OCI-LY1 (cell line): ENCODE measurements around the gene HSPA12A.

ENCODE experiments used
- H2AFZ ChIP-seq: fragments of 200-600 bp; sonication (generic), shearing (Covaris generic); 2 replicates; pipeline ENCODE4 v1.6.0; 2014; ENCODE audit warnings: antibody characterized with exemption, mild to moderate bottlenecking, low read length
- H3F3A ChIP-seq: fragments of 200-600 bp; sonication (generic), shearing (Covaris generic); 2 replicates; pipeline ENCODE4 v1.6.0; 2014; ENCODE audit warnings: mild to moderate bottlenecking, antibody characterized with exemption, low read length, moderate library complexity; ENCODE audit not compliant: insufficient read depth
- H3K27ac ChIP-seq: fragments of 200-600 bp; sonication (generic); 2 replicates; pipeline ENCODE4 v1.5.1; 2014; ENCODE audit warnings: low read length, mixed run types, mild to moderate bottlenecking, low read depth; ENCODE audit not compliant: poor library complexity, severe bottlenecking
- H3K27me3 ChIP-seq: fragments of 200-600 bp; sonication (generic); 2 replicates; pipeline ENCODE4 v1.6.0; 2014; ENCODE audit warnings: antibody characterized with exemption, mild to moderate bottlenecking, low read length, moderate library complexity; ENCODE audit not compliant: insufficient read depth
- H3K36me3 ChIP-seq: fragments of 200-600 bp; sonication (generic); 2 replicates; pipeline ENCODE4 v1.6.1; 2014; ENCODE audit warnings: mild to moderate bottlenecking, antibody characterized with exemption, low read length, moderate library complexity, mixed read lengths; ENCODE audit not compliant: insufficient read depth
- H3K4me1 ChIP-seq: fragments of 200-600 bp; sonication (generic); 2 replicates; pipeline ENCODE4 v1.5.1; 2014; ENCODE audit warnings: mild to moderate bottlenecking, low read length, moderate library complexity; ENCODE audit not compliant: insufficient read depth, severe bottlenecking
- H3K4me2 ChIP-seq: fragments of 200-600 bp; sonication (generic), shearing (Covaris generic); 2 replicates; pipeline ENCODE4 v1.6.1; 2014; ENCODE audit warnings: low read length
- H3K4me3 ChIP-seq: fragments of 200-600 bp; sonication (generic); 2 replicates; pipeline ENCODE4 v1.5.1; 2014; ENCODE audit warnings: low read length, low read depth, mild to moderate bottlenecking, mixed read lengths; ENCODE audit not compliant: poor library complexity, severe bottlenecking
- H3K79me2 ChIP-seq: fragments of 200-600 bp; shearing (Covaris generic); 2 replicates; pipeline ENCODE4 v1.6.1; 2016; ENCODE audit warnings: mixed run types, low read length, mixed read lengths; ENCODE audit not compliant: insufficient read depth
- H3K9ac ChIP-seq: fragments of 200-600 bp; sonication (generic), shearing (Covaris generic); 2 replicates; pipeline ENCODE4 v1.6.1; 2014; ENCODE audit warnings: mild to moderate bottlenecking, low read length, mixed read lengths
- H3K9me2 ChIP-seq: fragments of 200-600 bp; sonication (generic), shearing (Covaris generic); 2 replicates; pipeline ENCODE4 v1.6.1; 2014; ENCODE audit warnings: low read depth, mild to moderate bottlenecking, low read length, mixed read lengths
- H3K9me3 ChIP-seq: fragments of 200-600 bp; shearing (Covaris generic); 2 replicates; pipeline ENCODE4 v1.6.1; 2014; ENCODE audit warnings: low read length, mixed read lengths
- H4K20me1 ChIP-seq: fragments of 200-600 bp; sonication (generic), shearing (Covaris generic); 2 replicates; pipeline ENCODE4 v1.6.0; 2016; ENCODE audit warnings: mild to moderate bottlenecking, low read length; ENCODE audit not compliant: insufficient read depth
- CTCF ChIP-seq: fragments of 200-600 bp; sonication (generic), shearing (Covaris generic); IDR thresholded peaks from 2 replicates; pipeline ENCODE4 v1.5.1; 2017; ENCODE audit warnings: mild to moderate bottlenecking, antibody characterized with exemption, low read length, moderate library complexity, mixed read lengths
- EZH2 ChIP-seq: fragments of 200-600 bp; sonication (generic), shearing (Covaris generic); IDR thresholded peaks from 2 replicates; pipeline ENCODE4 v1.8.0; 2017; ENCODE audit warnings: borderline replicate concordance, mixed run types, mild to moderate bottlenecking, antibody characterized with exemption, low read length, moderate library complexity, mixed read lengths

The HSPA12A gene

GRCh38 chr10:116716381-116716780, 26.0 kb downstream of the HSPA12A start:
- Histone ChIP-seq H3K4me2 (no peak overlapping the region), H4K20me1 (no peaks in the 10 kb centered on the region), H3K9ac (no peak overlapping the region), H3K27me3 (0 out of 2 replicates have a peak, but pooled peaks cover 4% of the 10 kb centered on the region), H3K79me2 (no peaks in the 10 kb centered on the region), H3K9me2 (no peaks in the 10 kb centered on the region), H2AFZ (no peak overlapping the region), H3K27ac (no peak overlapping the region), H3K4me3 (no peak overlapping the region), H3K4me1 (no peaks in the 10 kb centered on the region), H3K9me3 (no peaks in the 10 kb centered on the region), H3K36me3 (no peaks in the 10 kb centered on the region), H3F3A (no peaks in the 10 kb centered on the region)
- TF ChIP-seq CTCF (no peak), EZH2 (no peak)

- Histone ChIP-seq H3K9me3 (no peaks in the 10 kb centered on the region), H3K9me2 (no peaks in the 10 kb centered on the region), H3K36me3 (no peaks in the 10 kb centered on the region), H3K79me2 (no peaks in the 10 kb centered on the region), H3K4me2 (no peak overlapping the region), H3K27me3 (0 out of 2 replicates have a peak, but pooled peaks cover 4% of the 10 kb centered on the region), H4K20me1 (no peaks in the 10 kb centered on the region), H3K27ac (no peak overlapping the region), H2AFZ (no peak overlapping the region), H3K4me1 (no peaks in the 10 kb centered on the region), H3F3A (no peaks in the 10 kb centered on the region), H3K4me3 (no peak overlapping the region), H3K9ac (no peak overlapping the region)
- TF ChIP-seq CTCF (no peak), EZH2 (no peak)
Observed at GRCh38 chr10:116715839-116716377, 26.5 kb downstream of the HSPA12A start.

- Histone ChIP-seq H3K9me3 (no peaks in the 10 kb centered on the region), H3K27me3 (0 out of 2 replicates have a peak, but pooled peaks cover 4% of the 10 kb centered on the region), H3K9me2 (no peaks in the 10 kb centered on the region), H3K27ac (no peak overlapping the region), H3F3A (no peaks in the 10 kb centered on the region), H3K36me3 (no peaks in the 10 kb centered on the region), H2AFZ (no peak overlapping the region), H3K9ac (no peak overlapping the region), H3K79me2 (no peaks in the 10 kb centered on the region), H3K4me2 (no peak overlapping the region), H3K4me3 (no peak overlapping the region), H4K20me1 (no peaks in the 10 kb centered on the region), H3K4me1 (no peaks in the 10 kb centered on the region)
- TF ChIP-seq CTCF (no peak), EZH2 (no peak)
Observed at GRCh38 chr10:116715341-116715740, 27.0 kb downstream of the HSPA12A start.
